Subcutaneous adipose tissue (tissue), 4 donors: ENCODE measurements around the gene ZNF680. TPM values are rescaled to one million over a fixed set of nuclear protein-coding genes. Genes with fewer than 3 reads are reported as not detected.

ENCODE experiments used
- total RNA-seq, 4 donors: library from RNA; depleted of rRNA; stranded (reverse); fragments of >200 nt; gene quantifications; one replicate each; pipeline ENCODE4 v1.1.0, GENCODE V29; 2016
- TF ChIP-seq, protein P1 (sequence below): fragments of 450-650 bp; IDR thresholded peaks from one replicate; pipeline ENCODE4 v1.5.1; 2016; ENCODE audit warnings: low read depth, mild to moderate bottlenecking, control low read depth, antibody characterized with exemption, moderate library complexity

The ZNF680 gene
- total RNA-seq, 4 donors from 2014 or later: 19.6 to 20.5 (median 20.1) TPM

DNA sequence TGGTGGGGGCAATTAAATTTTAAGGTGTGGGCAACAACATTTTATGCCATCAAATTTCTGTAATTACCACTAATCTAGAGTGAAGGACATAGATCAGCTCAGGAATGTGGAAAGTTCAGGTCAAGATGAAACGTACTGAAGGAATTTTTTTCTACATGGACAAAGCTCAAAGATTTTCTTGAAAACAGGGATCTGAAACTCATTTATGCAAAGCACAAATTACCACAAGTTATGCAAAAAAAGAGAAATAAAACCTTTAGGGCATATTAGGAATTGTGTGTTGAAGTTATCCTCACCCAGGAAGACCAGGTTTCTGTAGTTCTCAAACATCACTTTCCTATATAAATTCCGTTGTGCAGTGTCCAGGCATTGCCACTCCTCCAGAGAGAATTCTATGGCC, 18.9 kb downstream of the ZNF680 start:
- TF ChIP-seq, protein P1, sequence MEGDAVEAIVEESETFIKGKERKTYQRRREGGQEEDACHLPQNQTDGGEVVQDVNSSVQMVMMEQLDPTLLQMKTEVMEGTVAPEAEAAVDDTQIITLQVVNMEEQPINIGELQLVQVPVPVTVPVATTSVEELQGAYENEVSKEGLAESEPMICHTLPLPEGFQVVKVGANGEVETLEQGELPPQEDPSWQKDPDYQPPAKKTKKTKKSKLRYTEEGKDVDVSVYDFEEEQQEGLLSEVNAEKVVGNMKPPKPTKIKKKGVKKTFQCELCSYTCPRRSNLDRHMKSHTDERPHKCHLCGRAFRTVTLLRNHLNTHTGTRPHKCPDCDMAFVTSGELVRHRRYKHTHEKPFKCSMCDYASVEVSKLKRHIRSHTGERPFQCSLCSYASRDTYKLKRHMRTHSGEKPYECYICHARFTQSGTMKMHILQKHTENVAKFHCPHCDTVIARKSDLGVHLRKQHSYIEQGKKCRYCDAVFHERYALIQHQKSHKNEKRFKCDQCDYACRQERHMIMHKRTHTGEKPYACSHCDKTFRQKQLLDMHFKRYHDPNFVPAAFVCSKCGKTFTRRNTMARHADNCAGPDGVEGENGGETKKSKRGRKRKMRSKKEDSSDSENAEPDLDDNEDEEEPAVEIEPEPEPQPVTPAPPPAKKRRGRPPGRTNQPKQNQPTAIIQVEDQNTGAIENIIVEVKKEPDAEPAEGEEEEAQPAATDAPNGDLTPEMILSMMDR: no peak

DNA sequence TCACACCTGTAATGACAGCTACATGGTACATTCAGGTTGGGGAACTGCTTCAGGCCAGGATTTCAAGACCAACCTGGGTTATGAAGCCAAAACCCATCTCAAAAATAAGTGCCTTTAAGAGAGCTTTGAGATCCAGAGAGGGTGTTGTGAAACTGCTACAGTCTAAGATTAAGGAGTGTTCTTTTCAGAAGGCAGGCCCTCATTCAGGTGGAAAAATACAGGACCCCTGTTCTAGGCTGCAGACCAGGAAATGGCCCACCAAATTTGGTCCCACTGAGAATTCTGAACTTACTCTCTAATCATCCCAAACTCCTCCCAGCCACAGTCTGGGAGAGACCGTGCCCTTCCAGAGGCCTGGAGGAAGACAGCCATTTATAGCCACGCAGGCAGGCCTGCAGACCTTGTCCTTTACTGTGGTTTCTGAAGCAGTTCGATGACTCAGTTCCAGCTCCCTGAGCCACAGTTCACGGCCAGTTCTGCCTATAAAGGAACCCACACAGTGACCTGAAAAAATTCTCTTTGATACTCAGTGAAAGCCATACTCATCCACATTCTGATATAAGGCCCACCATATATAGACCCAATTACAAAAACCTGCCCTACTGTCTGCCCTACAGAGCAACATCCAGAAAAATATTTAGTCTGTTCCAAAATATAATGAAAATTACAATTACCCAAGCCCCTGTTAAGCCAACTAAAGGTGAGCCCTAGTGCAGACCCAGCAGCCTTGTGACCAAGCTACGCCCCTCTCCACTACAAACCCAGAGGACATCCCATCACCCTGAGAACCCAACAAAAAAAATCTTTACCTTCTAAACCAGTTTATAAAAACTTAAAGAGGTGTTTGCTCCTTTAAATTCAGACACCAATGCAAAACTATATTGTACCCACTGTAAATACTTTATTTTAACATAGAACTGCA, 21.2 kb downstream of the ZNF680 start:
- TF ChIP-seq, protein P1: no peak

DNA sequence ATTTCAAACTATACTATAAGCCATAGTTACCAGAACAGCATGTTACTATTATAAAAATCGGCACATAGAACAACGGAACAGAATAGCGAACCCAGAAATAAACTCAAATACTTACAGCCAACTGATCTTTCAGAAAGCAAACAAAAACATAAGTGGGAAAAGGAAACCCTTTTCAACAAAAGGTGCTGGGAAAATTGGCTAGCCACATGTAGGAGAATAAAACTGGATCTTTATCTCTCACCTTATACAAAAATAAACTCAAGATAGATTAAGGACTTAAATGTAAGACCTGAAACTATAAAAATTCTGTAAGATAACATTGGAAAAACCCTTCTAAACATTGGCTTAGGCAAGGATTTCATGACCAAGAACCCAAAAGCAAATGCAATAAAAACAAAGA, 29.1 kb downstream of the ZNF680 start:
- TF ChIP-seq, protein P1: no peak

- TF ChIP-seq, protein P1: no peak
Observed at GRCh38 chr7:64528770-64529169, 34.1 kb downstream of the ZNF680 start.

DNA sequence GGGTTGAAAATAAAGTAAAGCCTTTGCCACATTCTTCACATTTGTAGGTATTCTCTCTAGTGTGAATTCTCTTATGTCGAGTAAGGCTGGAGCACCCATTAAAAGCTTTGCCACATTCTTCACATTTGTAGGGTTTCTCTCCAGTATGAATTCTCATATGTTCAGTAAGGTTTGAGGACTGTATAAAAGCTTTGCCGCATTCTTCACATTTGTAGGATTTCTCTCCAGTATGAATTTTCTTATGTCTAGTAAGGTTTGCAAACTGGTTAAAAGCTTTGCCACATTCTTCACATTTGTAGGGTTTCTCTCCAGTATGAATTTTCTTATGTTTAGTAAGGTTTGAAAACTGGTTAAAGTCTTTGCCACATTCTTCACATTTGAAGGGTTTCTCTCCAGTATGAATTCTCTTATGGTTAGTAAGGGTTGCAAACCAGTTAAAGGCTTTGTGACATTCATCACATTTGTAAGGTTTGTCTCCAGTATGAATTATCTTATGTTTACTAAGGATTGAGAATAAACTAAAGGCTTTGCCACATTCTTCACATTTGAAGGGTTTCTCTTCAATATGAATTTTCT, 41.4 kb downstream of the ZNF680 start:
- TF ChIP-seq, protein P1: no peak

GRCh38 chr7:64516451-64516850, 46.4 kb downstream of the ZNF680 start:
- TF ChIP-seq, protein P1: no peak

DNA sequence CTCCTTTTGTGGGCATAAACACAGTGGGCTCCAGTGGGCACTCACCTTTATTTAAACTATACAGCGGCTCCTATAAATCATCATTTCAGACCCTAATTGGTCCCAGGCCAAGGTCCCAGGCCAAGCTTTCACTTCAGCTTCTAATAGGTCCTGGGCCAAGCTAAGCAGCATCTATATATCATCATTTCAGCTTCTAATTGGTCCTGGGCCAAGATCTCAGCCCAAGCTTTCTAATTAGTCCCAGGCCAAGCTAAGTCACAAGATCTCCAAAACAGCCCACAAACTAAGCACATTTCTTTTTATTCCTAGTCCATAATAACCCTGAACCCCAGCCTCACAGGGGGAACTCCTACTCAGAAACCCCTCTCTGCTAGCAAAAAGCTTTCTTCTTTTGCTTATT, 47.1 kb downstream of the ZNF680 start:
- TF ChIP-seq, protein P1: no peak
